Ovary (tissue), 3 donors: Measurements from ENCODE around the gene LMAN1.

ENCODE experiments used
- EP300 ChIP-seq: sonication (generic); formaldehyde crosslinking; IDR thresholded peaks from one replicate; pipeline ENCODE4 v1.6.1; 2017; ENCODE audit warnings: antibody characterized with exemption
- POLR2A ChIP-seq: fragments of 450-650 bp; IDR thresholded peaks from one replicate; pipeline ENCODE4 v1.6.1; 2017; ENCODE audit warnings: antibody characterized with exemption, mild to moderate bottlenecking, moderate library complexity
- TF ChIP-seq, protein P1 (sequence below), 3 donors: fragments of 450-650 bp in 2 of 3; fragments of 200-600 bp in 1 of 3; IDR thresholded peaks; one replicate each; pipeline versions ENCODE4 v1.5.1 to v1.8.0; 2016 to 2022; ENCODE audit warnings: antibody characterized with exemption in 3 of 3, mild to moderate bottlenecking in 1 of 3
- donor health status: DM: no; HTN: no; CAD: no.

DNA sequence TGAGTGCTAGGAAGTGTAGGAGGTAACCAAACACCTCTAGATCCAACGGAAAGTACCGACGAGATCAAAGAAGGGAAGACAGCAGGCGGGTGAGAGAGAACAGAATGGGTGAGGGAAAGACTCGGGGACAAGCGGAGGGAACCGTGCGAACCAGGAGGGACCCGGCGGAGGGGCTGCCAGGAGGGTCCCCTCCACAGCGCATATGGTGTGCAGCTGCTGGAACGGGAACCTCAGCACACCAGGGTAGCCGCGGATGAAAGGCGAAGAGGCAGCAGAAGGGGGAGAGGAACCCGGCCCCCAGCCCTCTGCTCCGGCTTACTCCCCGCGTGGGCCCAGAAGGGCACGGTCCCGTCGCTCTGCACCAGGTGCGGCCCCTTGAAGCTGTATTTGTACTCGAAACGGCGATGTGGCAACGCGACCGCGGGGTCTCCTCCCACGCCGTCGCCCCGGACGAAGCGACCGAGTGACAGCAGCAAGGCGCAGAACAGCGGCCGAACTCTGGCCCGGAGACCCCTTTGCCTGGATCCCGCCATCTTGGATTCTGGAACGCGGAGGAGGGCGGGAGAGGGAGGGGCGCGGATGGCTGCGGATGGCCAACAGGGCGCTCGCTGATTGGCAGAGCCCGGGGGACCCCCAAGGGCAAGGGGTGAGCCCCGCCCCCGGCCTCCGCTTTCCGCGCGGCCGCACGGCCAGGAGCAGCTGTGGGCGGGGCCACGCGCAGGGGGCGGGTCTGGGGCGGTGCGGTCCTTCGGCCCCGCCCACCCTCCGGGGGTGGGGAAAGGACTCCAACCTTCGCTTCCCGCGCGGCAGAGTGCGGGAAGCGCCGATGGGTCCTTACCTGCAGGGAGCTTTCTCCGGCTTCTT is at the start of gene LMAN1:
- TF ChIP-seq, protein P1, sequence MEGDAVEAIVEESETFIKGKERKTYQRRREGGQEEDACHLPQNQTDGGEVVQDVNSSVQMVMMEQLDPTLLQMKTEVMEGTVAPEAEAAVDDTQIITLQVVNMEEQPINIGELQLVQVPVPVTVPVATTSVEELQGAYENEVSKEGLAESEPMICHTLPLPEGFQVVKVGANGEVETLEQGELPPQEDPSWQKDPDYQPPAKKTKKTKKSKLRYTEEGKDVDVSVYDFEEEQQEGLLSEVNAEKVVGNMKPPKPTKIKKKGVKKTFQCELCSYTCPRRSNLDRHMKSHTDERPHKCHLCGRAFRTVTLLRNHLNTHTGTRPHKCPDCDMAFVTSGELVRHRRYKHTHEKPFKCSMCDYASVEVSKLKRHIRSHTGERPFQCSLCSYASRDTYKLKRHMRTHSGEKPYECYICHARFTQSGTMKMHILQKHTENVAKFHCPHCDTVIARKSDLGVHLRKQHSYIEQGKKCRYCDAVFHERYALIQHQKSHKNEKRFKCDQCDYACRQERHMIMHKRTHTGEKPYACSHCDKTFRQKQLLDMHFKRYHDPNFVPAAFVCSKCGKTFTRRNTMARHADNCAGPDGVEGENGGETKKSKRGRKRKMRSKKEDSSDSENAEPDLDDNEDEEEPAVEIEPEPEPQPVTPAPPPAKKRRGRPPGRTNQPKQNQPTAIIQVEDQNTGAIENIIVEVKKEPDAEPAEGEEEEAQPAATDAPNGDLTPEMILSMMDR (IDR thresholded peaks at IDR 0.05): no peak
- TF ChIP-seq POLR2A (peak; percentile 54), EP300 (no peak)
